A673 (cell line): Measurements from ENCODE around the gene TFDP1. TPM values are rescaled to one million over a fixed set of nuclear protein-coding genes. Genes with fewer than 3 reads are reported as not detected.
A peak's percentile ranks its signal among the peaks of the same experiment; 100 is the strongest.

Source experiments
- BruUV-seq: library from RNA; stranded (reverse); fragments of 400-500 nt; replicated peaks from 2 replicates; lab custom pipeline; 2021; lab: Mats Ljungman, UMichigan
- CTCF ChIA-PET: fragments of 300-600 bp; sonication (Branson Sonifier 250); formaldehyde crosslinking; loops from one replicate; lab custom pipeline; 2022; ENCODE audit warnings: antibody characterized with exemption; lab: Charles Lee
- POLR2A ChIA-PET: fragments of 300-600 bp; sonication (Branson Sonifier 250); formaldehyde crosslinking; loops from one replicate; lab custom pipeline; 2022; ENCODE audit warnings: antibody characterized with exemption; ENCODE audit not compliant: low non-redundant PET; lab: Charles Lee
- DNase-seq: peaks from one replicate; pipeline ENCODE4 v3.0.0-alpha.2; 2015; ENCODE audit warnings: low spot score
- H3K27ac ChIP-seq: fragments of 200-600 bp; sonication (generic); 2 replicates; pipeline ENCODE4 v1.5.1; 2016; ENCODE audit warnings: mixed run types, low read depth, mild to moderate bottlenecking, mixed read lengths, antibody characterized with exemption, low read length; ENCODE audit not compliant: poor library complexity, severe bottlenecking
- H3K27me3 ChIP-seq: fragments of 200-600 bp; sonication (generic); replicated peaks from 2 replicates; pipeline ENCODE4 v1.6.1; 2017; ENCODE audit warnings: mixed run types, low read depth, mild to moderate bottlenecking, mixed read lengths, antibody characterized with exemption, low read length; ENCODE audit not compliant: insufficient read depth, poor library complexity
- H3K36me3 ChIP-seq: fragments of 200-600 bp; sonication (generic); 2 replicates; pipeline ENCODE4 v1.6.1; 2016; ENCODE audit warnings: mixed run types, mild to moderate bottlenecking, mixed read lengths, antibody characterized with exemption, low read length; ENCODE audit not compliant: insufficient read depth, poor library complexity, severe bottlenecking
- H3K4me1 ChIP-seq: fragments of 200-600 bp; sonication (generic); 2 replicates; pipeline ENCODE4 v1.6.1; 2017; ENCODE audit warnings: mixed run types, mild to moderate bottlenecking, mixed read lengths, antibody characterized with exemption, low read length; ENCODE audit not compliant: insufficient read depth, poor library complexity, severe bottlenecking
- H3K4me3 ChIP-seq: fragments of 200-600 bp; sonication (generic); 2 replicates; pipeline ENCODE4 v1.5.1; 2016; ENCODE audit warnings: low read depth, mixed run types, mild to moderate bottlenecking, mixed read lengths, low read length; ENCODE audit not compliant: poor library complexity, severe bottlenecking
- H3K9me3 ChIP-seq: fragments of 200-600 bp; sonication (generic); 2 replicates; pipeline ENCODE4 v1.6.1; 2016; ENCODE audit warnings: mixed run types, low read depth, mild to moderate bottlenecking, mixed read lengths, antibody characterized with exemption, low read length; ENCODE audit not compliant: poor library complexity, severe bottlenecking
- EZH2 ChIP-seq: fragments of 200-600 bp; sonication (generic); IDR thresholded peaks from 2 replicates; pipeline ENCODE4 v1.6.1; 2017; ENCODE audit warnings: borderline replicate concordance, low read depth, mild to moderate bottlenecking, mixed read lengths, antibody characterized with exemption, low read length; ENCODE audit not compliant: poor library complexity, severe bottlenecking
- intact Hi-C: fragments of 100-400 bp; cut with micrococcal nuclease; formaldehyde crosslinking; loops from one replicate; pipeline ENCODE4 v1.10.0; 2022; ENCODE audit not compliant: unreplicated experiment
- total RNA-seq: library from RNA; stranded (reverse); gene quantifications from 2 replicates; pipeline ENCODE4 v1.2.3, GENCODE V29; 2021
- TF ChIP-seq, protein P1 (sequence below): fragments of 300-800, 200-600 bp; sonication (generic); conservative IDR thresholded peaks from 2 replicates; pipeline ENCODE4 v1.5.1; 2017; ENCODE audit warnings: low read depth, mild to moderate bottlenecking, antibody characterized with exemption, low read length, moderate library complexity, mixed read lengths

TFDP1 gene
- total RNA-seq, 1 experiment from 2014 or later: 153 TPM

DNA sequence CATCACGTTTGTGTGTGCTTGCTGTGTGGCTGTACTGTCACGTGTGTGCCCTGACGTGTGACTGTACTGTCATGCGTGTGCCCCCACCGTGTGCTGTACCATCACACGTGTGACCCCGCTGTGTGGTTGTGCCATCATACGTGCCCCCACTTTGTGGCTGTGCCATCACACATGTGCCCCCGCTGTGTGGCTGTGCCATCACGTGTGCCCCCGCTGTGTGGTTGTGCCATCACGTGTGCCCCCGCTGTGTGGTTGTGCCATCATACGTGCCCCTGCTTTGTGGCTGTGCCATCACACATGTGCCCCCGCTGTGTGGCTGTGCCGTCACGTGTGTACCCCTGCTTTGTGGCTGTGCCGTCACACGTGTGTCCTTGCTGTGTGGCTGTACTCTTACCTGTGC is 25.7 kb downstream of the TFDP1 start:
- Histone ChIP-seq H3K4me3 (no peak overlapping the region), H3K36me3 (peaks cover 16% of the 10 kb centered on the region), H3K9me3 (no peaks in the 10 kb centered on the region), H3K4me1 (no peaks in the 10 kb centered on the region), H3K27me3 (no peaks in the 10 kb centered on the region), H3K27ac (no peak overlapping the region)
- ChIA-PET CTCF (no interaction called here), POLR2A (no interaction called here)
- intact Hi-C loops: no loop called here
- TF ChIP-seq EZH2: no peak
- TF ChIP-seq, protein P1, sequence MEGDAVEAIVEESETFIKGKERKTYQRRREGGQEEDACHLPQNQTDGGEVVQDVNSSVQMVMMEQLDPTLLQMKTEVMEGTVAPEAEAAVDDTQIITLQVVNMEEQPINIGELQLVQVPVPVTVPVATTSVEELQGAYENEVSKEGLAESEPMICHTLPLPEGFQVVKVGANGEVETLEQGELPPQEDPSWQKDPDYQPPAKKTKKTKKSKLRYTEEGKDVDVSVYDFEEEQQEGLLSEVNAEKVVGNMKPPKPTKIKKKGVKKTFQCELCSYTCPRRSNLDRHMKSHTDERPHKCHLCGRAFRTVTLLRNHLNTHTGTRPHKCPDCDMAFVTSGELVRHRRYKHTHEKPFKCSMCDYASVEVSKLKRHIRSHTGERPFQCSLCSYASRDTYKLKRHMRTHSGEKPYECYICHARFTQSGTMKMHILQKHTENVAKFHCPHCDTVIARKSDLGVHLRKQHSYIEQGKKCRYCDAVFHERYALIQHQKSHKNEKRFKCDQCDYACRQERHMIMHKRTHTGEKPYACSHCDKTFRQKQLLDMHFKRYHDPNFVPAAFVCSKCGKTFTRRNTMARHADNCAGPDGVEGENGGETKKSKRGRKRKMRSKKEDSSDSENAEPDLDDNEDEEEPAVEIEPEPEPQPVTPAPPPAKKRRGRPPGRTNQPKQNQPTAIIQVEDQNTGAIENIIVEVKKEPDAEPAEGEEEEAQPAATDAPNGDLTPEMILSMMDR: no peak
- BruUV-seq: no TSS peak
- DNase-seq: no peak

DNA sequence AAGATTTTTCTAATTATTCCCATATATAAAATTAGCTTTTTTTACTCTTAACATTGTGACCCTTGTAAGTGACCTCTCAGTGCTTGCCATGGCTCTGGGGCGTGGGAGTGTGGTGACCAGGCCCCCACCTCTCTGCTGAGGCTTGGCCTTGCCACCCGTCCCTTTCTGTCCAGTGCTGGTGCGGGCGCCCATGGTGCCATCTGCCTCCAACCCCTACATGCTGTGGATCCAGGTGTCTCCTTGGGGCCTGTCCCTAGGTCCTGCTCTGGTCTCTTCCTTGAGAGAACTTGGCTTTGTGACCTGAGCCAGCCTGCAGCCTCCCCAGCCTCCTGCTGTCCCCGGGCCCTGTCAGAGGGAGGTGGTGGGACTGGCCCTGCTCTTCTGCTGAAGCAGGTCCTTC is 27.4 kb downstream of the TFDP1 start:
- Histone ChIP-seq H3K27ac (no peak overlapping the region), H3K27me3 (no peaks in the 10 kb centered on the region), H3K4me1 (no peaks in the 10 kb centered on the region), H3K9me3 (no peaks in the 10 kb centered on the region), H3K4me3 (no peak overlapping the region), H3K36me3 (peaks cover 16% of the 10 kb centered on the region)
- TF ChIP-seq EZH2: no peak
- TF ChIP-seq, protein P1: no peak
- DNase-seq: no peak
- intact Hi-C loops: no loop called here
- CTCF ChIA-PET: no interaction called here
- POLR2A ChIA-PET: no interaction called here
- BruUV-seq: no TSS peak

DNA sequence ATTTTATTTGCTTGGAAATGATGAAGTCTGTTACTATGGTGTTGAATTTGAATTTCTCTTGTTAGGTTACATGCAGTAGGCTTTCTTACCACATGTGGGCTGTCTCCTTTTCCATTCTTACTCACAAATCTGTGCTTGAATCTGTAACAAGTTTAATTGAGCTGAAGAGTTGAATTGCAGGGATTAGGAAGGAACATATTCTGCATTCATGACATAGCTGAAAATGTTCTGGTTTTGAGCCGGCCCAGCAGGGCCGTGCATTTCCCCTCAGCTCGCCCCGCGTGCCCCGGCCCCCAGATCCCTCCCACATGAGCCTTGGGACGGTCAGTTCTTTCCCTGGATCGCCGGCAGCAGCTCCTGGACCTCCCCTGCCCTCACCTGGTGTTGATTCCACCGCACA is 28.1 kb downstream of the TFDP1 start:
- Histone ChIP-seq H3K4me1 (no peaks in the 10 kb centered on the region), H3K36me3 (peaks cover 22% of the 10 kb centered on the region), H3K27me3 (no peaks in the 10 kb centered on the region), H3K27ac (no peak overlapping the region), H3K9me3 (no peaks in the 10 kb centered on the region), H3K4me3 (no peak overlapping the region)
- POLR2A ChIA-PET: no interaction called here
- intact Hi-C loops: no loop called here
- TF ChIP-seq EZH2: no peak
- TF ChIP-seq, protein P1: no peak
- CTCF ChIA-PET: no interaction called here
- DNase-seq: no peak
- BruUV-seq: TSS peak; percentile 31
